H9 (cell line): ENCODE results near the gene KLF11. TPM values are rescaled to one million over a fixed set of nuclear protein-coding genes. Genes with fewer than 3 reads are reported as not detected.

Experiments used
- DNase-seq: peaks from one replicate; pipeline ENCODE4 v3.0.0-alpha.2; 2017
- H2AFZ ChIP-seq: one replicate; pipeline ENCODE4 v1.6.1; 2013; ENCODE audit warnings: mild to moderate bottlenecking, low read length, control low read depth, moderate library complexity
- H2AK5ac ChIP-seq: 2 replicates; pipeline ENCODE4 v1.6.1; 2013; ENCODE audit warnings: low read length, control low read depth, mixed read lengths; ENCODE audit not compliant: insufficient read length
- H2BK120ac ChIP-seq: one replicate; pipeline ENCODE4 v1.6.1; 2013; ENCODE audit warnings: low read depth, mild to moderate bottlenecking, low read length, control low read depth, inconsistent platforms; ENCODE audit not compliant: poor library complexity, severe bottlenecking
- H2BK12ac ChIP-seq: 2 replicates; pipeline ENCODE4 v1.6.1; 2013; ENCODE audit warnings: low read length, control low read depth, mixed read lengths, low read depth; ENCODE audit not compliant: insufficient read length
- H2BK15ac ChIP-seq: 2 replicates; pipeline ENCODE4 v1.6.1; 2013; ENCODE audit warnings: low read depth, low read length, control low read depth
- H2BK20ac ChIP-seq: one replicate; pipeline ENCODE4 v1.6.1; 2013; ENCODE audit warnings: low read depth, mild to moderate bottlenecking, low read length, control low read depth, inconsistent platforms; ENCODE audit not compliant: poor library complexity, severe bottlenecking
- H2BK5ac ChIP-seq: 2 replicates; pipeline ENCODE4 v1.6.1; 2013; ENCODE audit warnings: low read length, control low read depth, mixed read lengths; ENCODE audit not compliant: insufficient read length
- H3K14ac ChIP-seq: 2 replicates; pipeline ENCODE4 v1.6.1; 2013; ENCODE audit warnings: low read length, control low read depth; ENCODE audit not compliant: insufficient read depth
- H3K18ac ChIP-seq: 2 replicates; pipeline ENCODE4 v1.6.1; 2013; ENCODE audit warnings: low read depth, mild to moderate bottlenecking, mixed read lengths, low read length, control low read depth; ENCODE audit not compliant: insufficient read length
- H3K23ac ChIP-seq: 2 replicates; pipeline ENCODE4 v1.6.1; 2013; ENCODE audit warnings: low read length, control low read depth, mixed read lengths, low read depth; ENCODE audit not compliant: insufficient read length
- H3K23me2 ChIP-seq: 2 replicates; pipeline ENCODE4 v1.6.1; 2013; ENCODE audit warnings: low read depth, mild to moderate bottlenecking, mixed read lengths, low read length, control low read depth; ENCODE audit not compliant: insufficient read length, poor library complexity, severe bottlenecking
- H3K27ac ChIP-seq: 2 replicates; pipeline ENCODE4 v1.5.1; 2013; ENCODE audit warnings: low read length, control low read depth, mixed read lengths, low read depth; ENCODE audit not compliant: insufficient read length
- H3K27me3 ChIP-seq: 2 replicates; pipeline ENCODE4 v1.6.1; 2013; ENCODE audit warnings: low read length, control low read depth, inconsistent platforms; ENCODE audit not compliant: insufficient read depth
- H3K4ac ChIP-seq: 2 replicates; pipeline ENCODE4 v1.6.1; 2013; ENCODE audit warnings: low read depth, mild to moderate bottlenecking, control low read depth, inconsistent platforms, low read length, moderate library complexity
- H3K4me1 ChIP-seq: 2 replicates; pipeline ENCODE4 v1.6.1; 2013; ENCODE audit warnings: low read length, control low read depth, inconsistent platforms; ENCODE audit not compliant: insufficient read depth
- H3K4me2 ChIP-seq: 2 replicates; pipeline ENCODE4 v1.6.1; 2013; ENCODE audit warnings: low read length, control low read depth, mixed read lengths; ENCODE audit not compliant: insufficient read length, insufficient read depth
- H3K56ac ChIP-seq: 2 replicates; pipeline ENCODE4 v1.6.1; 2013; ENCODE audit warnings: low read depth, mild to moderate bottlenecking, mixed read lengths, low read length, control low read depth; ENCODE audit not compliant: insufficient read length
- H3K79me1 ChIP-seq: 2 replicates; pipeline ENCODE4 v1.6.1; 2013; ENCODE audit warnings: low read depth, mild to moderate bottlenecking, moderate library complexity, low read length, control low read depth, inconsistent platforms; ENCODE audit not compliant: insufficient read depth, poor library complexity, severe bottlenecking
- H3K79me2 ChIP-seq: 2 replicates; pipeline ENCODE4 v1.6.1; 2013; ENCODE audit warnings: low read length, control low read depth, inconsistent platforms; ENCODE audit not compliant: insufficient read depth
- H3K9ac ChIP-seq: 2 replicates; pipeline ENCODE4 v1.6.1; 2013; ENCODE audit warnings: low read length, control low read depth, mixed read lengths; ENCODE audit not compliant: insufficient read length; ENCODE audit errors: extremely low read depth
- H3K9me3 ChIP-seq: one replicate; pipeline ENCODE4 v1.6.1; 2013; ENCODE audit warnings: low read depth, low read length, inconsistent platforms; ENCODE audit not compliant: control insufficient read depth
- H3T11ph ChIP-seq: one replicate; pipeline ENCODE4 v1.6.1; 2013; ENCODE audit warnings: mild to moderate bottlenecking, low read length, control low read depth, inconsistent platforms
- H4K20me1 ChIP-seq: one replicate; pipeline ENCODE4 v1.6.1; 2013; ENCODE audit not compliant: control insufficient read depth, insufficient read length, insufficient read depth
- H4K5ac ChIP-seq: 2 replicates; pipeline ENCODE4 v1.6.1; 2013; ENCODE audit warnings: low read depth, mild to moderate bottlenecking, mixed read lengths, low read length, control low read depth; ENCODE audit not compliant: insufficient read length
- H4K8ac ChIP-seq: replicated peaks from 2 replicates; pipeline ENCODE4 v1.6.1; 2013; ENCODE audit warnings: low read length, control low read depth, mixed read lengths, low read depth; ENCODE audit not compliant: insufficient read length
- H4K91ac ChIP-seq: 2 replicates; pipeline ENCODE4 v1.6.1; 2013; ENCODE audit warnings: low read depth, mild to moderate bottlenecking, moderate library complexity, mixed read lengths, low read length, control low read depth; ENCODE audit not compliant: insufficient read length
- H3K27ac Mint-ChIP-seq, 3 experiments: 2 replicates in 2 of 3; 3 replicates in 1 of 3; pipeline ENCODE4 v1.8.0; 2020 to 2021; ENCODE audit warnings: mixed read lengths in 3 of 3, mild to moderate bottlenecking in 1 of 3, moderate library complexity in 1 of 3
- H3K27me3 Mint-ChIP-seq: 2 replicates; pipeline ENCODE4 v1.8.0; 2021; ENCODE audit warnings: low read depth, mild to moderate bottlenecking, moderate library complexity, mixed read lengths
- H3K36me3 Mint-ChIP-seq, 3 experiments: 2 replicates in 2 of 3; 3 replicates in 1 of 3; pipeline ENCODE4 v1.8.0; 2020 to 2021; ENCODE audit warnings: low read depth in 3 of 3, mixed read lengths in 3 of 3; ENCODE audit not compliant: insufficient read depth in 1 of 3
- H3K4me1 Mint-ChIP-seq, 2 experiments: 2 replicates each; pipeline ENCODE4 v1.8.0; 2020; ENCODE audit warnings: mixed read lengths in 2 of 2
- H3K4me3 Mint-ChIP-seq, 2 experiments: 2 replicates in 1 of 2; 3 replicates in 1 of 2; pipeline ENCODE4 v1.8.0; 2020 to 2021; ENCODE audit warnings: mild to moderate bottlenecking in 2 of 2, mixed read lengths in 2 of 2, moderate library complexity in 1 of 2
- H3K9me3 Mint-ChIP-seq, 2 experiments: 2 replicates in 1 of 2; 3 replicates in 1 of 2; pipeline ENCODE4 v1.8.0; 2020; ENCODE audit warnings: mild to moderate bottlenecking in 2 of 2, mixed read lengths in 2 of 2, moderate library complexity in 1 of 2
- WGBS: extraction: QIAGEN DNeasy Blood & Tissue Kit; methylation state at CpG from one replicate; pipeline ENCODE4 v1.1.7; 2013; ENCODE audit warnings: missing lambda C conversion rate, low lambda C conversion rate, mixed read lengths; ENCODE audit not compliant: insufficient read length; ENCODE audit errors: extremely low coverage; 5-methylcytosine and 5-hydroxymethylcytosine counted together
- total RNA-seq: library from RNA; stranded (reverse); gene quantifications from 2 replicates; pipeline ENCODE4 v1.2.1, GENCODE V29; 2021
- TF ChIP-seq, protein P1 (sequence below): fragments of 200-600 bp; sonication (generic); conservative IDR thresholded peaks from 3 replicates; pipeline ENCODE4 v1.8.0; 2021; ENCODE audit warnings: antibody characterized with exemption, mild to moderate bottlenecking

The KLF11 gene
- total RNA-seq, 1 experiment from 2014 or later: 15.5 TPM

DNA sequence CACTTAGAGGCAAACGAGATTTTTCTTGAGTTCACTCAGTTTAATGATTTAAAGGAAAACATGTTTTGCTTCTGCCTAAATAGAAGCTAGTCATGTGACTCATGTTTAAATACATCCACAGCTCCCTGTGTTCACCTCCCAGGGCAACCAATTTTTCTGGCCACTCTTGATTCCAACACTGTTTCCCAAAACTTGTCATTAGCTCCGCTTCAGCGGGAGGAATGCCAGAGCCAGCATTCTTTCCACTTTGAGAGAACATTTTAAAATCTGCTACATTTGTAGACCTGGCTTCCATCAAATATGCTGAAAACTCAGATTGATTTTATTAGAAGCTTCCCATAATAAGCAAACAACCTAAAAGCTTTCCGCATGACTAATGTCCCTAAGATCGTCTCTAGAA lies 39.7 kb downstream of the KLF11 start:
- Mint-ChIP-seq H3K9me3 (no peaks in the 10 kb centered on the region), H3K27ac (no peak overlapping the region), H3K27me3 (peaks cover 69% of the 10 kb centered on the region), H3K4me3 (no peak overlapping the region), H3K36me3 (no peaks in the 10 kb centered on the region; a peak in 1 of 7 replicates), H3K4me1 (peaks cover 7 to 20% of the 10 kb centered on the region in 2 experiments)
- Histone ChIP-seq H3K9ac (no peak overlapping the region), H3T11ph (no peak overlapping the region), H4K91ac (no peak overlapping the region), H3K23me2 (peaks cover 8% of the 10 kb centered on the region), H2BK12ac (no peak overlapping the region), H4K5ac (no peak overlapping the region), H3K14ac (no peak overlapping the region), H2BK5ac (no peak overlapping the region), H3K56ac (no peak overlapping the region), H4K20me1 (no peaks in the 10 kb centered on the region), H2BK15ac (no peak overlapping the region), H3K27me3 (peaks cover 9% of the 10 kb centered on the region; the same call in 1 of the 2 replicates), H3K4ac (no peak overlapping the region), H4K8ac (no peak overlapping the region), H2BK120ac (no peak overlapping the region), H3K4me1 (no peaks in the 10 kb centered on the region; the same call in 1 of the 2 replicates), H3K79me1 (no peaks in the 10 kb centered on the region), H2AFZ (no peak overlapping the region), H2AK5ac (no peak overlapping the region), H3K18ac (no peak overlapping the region), H3K27ac (no peak overlapping the region), H2BK20ac (no peak overlapping the region), H3K23ac (no peak overlapping the region), H3K79me2 (no peaks in the 10 kb centered on the region), H3K9me3 (no peaks in the 10 kb centered on the region), H3K4me2 (no peak overlapping the region)
- TF ChIP-seq, protein P1, sequence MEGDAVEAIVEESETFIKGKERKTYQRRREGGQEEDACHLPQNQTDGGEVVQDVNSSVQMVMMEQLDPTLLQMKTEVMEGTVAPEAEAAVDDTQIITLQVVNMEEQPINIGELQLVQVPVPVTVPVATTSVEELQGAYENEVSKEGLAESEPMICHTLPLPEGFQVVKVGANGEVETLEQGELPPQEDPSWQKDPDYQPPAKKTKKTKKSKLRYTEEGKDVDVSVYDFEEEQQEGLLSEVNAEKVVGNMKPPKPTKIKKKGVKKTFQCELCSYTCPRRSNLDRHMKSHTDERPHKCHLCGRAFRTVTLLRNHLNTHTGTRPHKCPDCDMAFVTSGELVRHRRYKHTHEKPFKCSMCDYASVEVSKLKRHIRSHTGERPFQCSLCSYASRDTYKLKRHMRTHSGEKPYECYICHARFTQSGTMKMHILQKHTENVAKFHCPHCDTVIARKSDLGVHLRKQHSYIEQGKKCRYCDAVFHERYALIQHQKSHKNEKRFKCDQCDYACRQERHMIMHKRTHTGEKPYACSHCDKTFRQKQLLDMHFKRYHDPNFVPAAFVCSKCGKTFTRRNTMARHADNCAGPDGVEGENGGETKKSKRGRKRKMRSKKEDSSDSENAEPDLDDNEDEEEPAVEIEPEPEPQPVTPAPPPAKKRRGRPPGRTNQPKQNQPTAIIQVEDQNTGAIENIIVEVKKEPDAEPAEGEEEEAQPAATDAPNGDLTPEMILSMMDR: no peak
- WGBS: no CpG with 5 or more reads among the region's 5 CpGs
- DNase-seq: no peak
